Activated effector memory CD4-positive, alpha-beta T cell treated with Interleukin-2 at 50 U/mL for 16 hours (primary cell): ENCODE measurements around the gene KDM4C.

Source experiments
- DNase-seq: peaks from one replicate; pipeline ENCODE4 v3.0.0-alpha.2; 2020

KDM4C gene

GRCh38 chr9:7115606-7116005 lies 357.8 kb downstream of the KDM4C start:
- no peak for DNase-seq

GRCh38 chr9:7117676-7118561 lies 360.1 kb downstream of the KDM4C start:
- DNase-seq, result no peak

GRCh38 chr9:7118633-7119032 lies 360.9 kb downstream of the KDM4C start:
- no peak for DNase-seq

GRCh38 chr9:7119612-7120011 lies 361.8 kb downstream of the KDM4C start:
- DNase-seq, result no peak

DNA sequence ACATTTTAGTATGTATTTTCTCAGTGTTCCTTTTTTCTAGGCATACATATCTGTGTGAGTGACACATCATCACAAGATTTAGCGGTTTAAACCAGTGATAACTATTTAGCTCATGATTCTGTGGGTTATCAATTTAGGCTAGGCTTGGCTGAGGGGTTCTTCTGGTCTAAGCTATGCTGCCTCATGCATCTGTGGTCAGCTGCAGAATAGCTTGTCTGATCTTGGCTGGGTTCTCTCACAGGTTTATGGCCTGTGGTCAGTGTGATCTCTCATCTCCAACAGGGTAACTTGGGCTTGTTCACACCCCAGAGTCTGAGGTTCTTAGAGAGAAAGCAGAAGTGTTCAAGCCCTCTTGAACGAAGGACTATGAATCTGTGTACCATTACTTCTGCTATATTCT lies 363.3 kb downstream of the KDM4C start:
- DNase-seq, result no peak

- DNase-seq, result no peak
Observed at GRCh38 chr9:7121664-7122063, 363.9 kb downstream of the KDM4C start.

- DNase-seq, result no peak
Observed at GRCh38 chr9:7123743-7124142, 366.0 kb downstream of the KDM4C start.

- DNase-seq, result no peak
Observed at GRCh38 chr9:7125231-7125630, 367.5 kb downstream of the KDM4C start.

DNA sequence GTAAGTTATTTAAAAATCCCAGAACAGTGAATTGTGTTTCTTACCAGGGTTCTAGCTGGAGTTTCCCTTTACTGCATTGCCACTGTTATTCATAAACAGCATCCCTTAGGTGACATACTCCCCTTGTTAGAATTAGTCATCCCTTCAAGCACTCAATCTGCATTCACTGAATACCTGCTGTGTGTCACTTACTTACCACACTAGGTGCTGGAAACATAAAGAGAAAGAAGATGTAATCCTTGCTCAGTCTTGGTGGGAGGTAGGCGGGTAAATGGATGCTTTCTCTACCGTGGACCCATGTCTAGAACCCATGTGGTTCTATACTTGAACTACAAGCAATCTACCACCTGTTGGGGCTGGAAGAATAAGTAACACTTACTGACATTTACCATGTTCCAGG lies 371.6 kb downstream of the KDM4C start:
- no peak for DNase-seq

DNA sequence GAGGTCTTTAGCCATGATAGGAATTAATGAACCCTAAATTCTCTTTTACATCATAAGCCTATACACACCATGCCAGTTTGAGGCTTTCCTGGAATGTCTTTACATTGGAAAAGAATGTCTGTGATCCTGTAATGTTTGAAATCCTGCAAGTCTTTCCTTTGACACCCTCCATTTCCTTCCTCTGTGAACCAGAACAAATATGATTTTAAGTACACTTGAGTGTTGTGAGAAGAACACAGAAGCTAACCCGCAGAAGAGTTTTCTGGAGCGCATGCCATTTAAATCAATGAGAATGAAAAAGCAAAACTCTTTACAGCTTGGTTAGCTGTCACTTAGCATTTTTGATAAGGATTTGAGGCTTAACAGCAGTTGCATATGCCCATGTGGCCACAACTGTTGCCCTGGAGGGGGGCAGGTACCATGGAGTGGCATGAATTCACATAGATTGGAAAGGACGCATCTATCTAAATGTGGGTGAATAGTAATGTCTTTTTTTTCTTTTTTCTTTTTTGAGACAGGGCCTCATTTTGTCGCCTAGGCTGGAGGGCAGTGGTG lies 372.6 kb downstream of the KDM4C start:
- DNase-seq, result no peak

DNA sequence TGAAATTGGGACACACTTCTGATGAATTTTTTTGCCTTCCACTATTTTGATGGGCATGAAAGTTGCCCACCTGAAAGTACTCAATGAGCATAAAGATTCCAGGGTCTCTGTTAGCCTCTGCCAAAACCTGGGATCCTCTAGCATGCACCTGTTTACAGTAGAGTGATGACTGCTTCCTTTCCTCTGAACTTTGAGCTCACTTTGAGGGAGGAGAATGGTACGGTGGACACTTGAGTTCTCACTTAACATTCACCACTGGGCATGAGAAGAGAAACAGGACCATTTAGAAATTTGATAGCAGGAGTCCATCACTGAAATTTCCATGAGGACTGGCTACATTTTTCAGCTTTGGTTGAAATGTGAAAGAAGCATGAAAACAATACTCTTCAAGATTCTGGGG lies 374.8 kb downstream of the KDM4C start:
- no peak for DNase-seq

GRCh38 chr9:7135735-7136134 lies 378.0 kb downstream of the KDM4C start:
- DNase-seq, result no peak

DNA sequence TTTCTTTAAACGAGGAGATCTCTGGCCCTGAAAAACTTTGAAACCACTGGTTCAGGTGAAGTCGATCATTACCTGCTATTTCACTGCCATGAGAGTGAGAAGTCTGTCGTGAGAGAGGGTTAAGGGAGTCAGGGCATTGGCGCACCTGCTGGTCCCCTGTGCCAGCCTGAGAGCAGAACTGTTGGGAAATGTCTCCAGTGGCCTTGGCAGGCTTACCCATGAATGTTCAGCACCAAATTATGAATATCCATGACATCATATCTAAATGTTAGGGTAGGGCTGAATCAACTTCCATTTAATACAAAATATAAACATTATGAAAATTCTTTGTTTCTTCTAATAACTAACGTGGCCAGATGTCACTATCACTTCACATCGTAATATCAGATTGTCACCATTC lies 379.3 kb downstream of the KDM4C start:
- DNase-seq, result no peak

DNA sequence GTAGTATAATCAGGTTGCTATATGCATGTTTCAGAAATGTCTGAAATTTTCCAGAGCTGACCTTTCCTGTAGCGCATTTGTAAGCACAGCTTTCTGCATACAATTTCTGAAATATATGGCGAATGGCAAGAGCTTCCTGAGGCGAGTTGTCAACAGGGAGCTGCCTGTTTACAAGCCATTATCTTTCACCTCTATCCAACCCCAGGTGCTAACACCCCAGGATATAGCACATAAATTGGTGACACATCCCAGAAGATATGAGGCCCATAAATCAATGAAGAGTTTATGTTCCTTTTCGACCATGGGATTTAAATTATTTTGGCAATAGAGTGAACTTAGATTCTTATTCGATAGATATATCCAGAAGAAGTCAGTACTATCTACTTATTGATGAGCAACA lies 379.8 kb downstream of the KDM4C start:
- DNase-seq, result no peak

GRCh38 chr9:7139886-7140285 lies 382.1 kb downstream of the KDM4C start:
- no peak for DNase-seq

- DNase-seq, result no peak
Observed at GRCh38 chr9:7140401-7140800, 382.6 kb downstream of the KDM4C start.

GRCh38 chr9:7143645-7144200 lies 385.9 kb downstream of the KDM4C start:
- no peak for DNase-seq

GRCh38 chr9:7144265-7145046 lies 386.7 kb downstream of the KDM4C start:
- DNase-seq, result no peak

DNA sequence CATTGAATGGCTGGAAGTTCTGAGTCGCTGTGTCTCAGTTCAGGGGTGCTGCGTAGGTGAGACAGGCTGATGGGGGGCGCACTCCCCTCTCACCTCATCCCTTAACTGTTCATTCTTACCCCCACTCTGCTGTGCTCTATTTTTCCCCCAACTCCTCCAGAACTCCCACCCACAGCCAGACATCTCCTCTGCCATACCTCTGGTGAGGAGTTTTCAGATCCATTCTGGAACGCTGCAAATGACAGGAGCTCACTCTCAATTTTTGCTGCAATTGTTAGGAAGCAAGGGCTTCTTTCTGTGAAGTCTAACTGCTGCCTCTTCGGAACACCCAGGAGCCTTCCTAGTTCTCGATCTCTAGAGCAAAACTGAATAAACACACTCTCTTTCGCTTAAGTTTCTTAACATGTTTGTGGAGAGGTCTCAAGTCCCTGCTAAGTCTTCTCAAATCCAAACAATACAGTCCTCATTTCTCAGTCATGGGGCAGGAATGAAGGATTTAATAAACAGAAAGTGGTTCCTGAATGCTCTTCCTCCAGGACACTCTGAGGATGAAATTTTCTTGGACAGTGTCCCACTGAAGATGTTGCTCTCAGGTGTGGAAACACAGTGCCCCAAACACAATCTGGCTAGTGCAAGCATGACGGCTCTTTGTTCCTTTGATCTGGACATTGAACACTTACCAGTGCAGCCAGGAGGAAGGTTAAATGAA lies 387.7 kb downstream of the KDM4C start:
- DNase-seq, result no peak

DNA sequence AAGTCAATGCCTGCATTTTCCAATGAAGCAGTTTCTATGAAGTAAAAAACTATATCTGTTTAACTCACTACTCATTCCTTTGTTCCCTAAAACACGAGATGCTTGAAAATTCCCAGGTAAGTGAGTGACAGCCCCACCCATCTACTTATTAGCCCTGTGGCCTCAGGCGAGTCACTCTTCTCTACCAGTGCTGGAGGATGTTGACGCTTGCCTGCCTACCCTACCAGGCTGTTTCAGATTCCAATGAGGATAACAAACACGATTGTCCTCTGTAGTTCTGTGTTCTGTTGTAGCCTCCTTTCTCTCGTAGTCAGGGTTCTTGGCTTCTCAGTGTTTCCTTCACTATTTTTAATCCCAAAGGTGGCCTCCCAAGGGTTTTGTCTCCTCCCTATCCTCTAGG lies 388.8 kb downstream of the KDM4C start:
- DNase-seq, result no peak

GRCh38 chr9:7147121-7148090 lies 389.6 kb downstream of the KDM4C start:
- DNase-seq, result no peak
